ENCODE results near the gene DRD5. TPM values are rescaled to one million over a fixed set of nuclear protein-coding genes. Genes with fewer than 3 reads are reported as not detected.
"Not testable (repeated sequence)": the region's sequence is repeated elsewhere in the genome, so short reads cannot be mapped to it uniquely, and the experiment has no call there.

DRD5 gene
- total and polyA plus RNA-seq, 9 of the 15 experiments (the other 6 are each of a cell fraction or from before 2014, with no cell fraction given): not detected

DNA sequence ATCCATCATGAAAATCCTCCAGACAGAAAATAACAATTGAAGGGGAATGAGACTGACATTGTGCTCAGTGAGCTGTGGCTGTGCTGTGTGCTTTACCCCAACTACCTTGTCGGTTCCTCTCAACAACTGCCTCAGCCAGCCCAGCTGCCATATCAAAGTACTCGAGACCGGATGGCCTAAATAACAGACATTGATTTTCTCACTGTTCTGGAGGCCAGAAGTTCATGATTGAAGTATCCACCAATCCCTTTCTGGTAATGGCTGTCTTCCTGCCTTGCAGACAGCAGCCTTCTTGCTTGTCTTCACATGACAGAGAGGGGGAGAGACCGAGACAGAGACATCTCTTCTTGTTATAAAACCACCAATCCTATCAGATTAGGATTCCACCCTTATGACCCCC, 37.6 kb upstream of the DRD5 start:
- H3K4me3 ChIP-seq; H3K9me1 ChIP-seq (ENCODE audit: control insufficient read depth, insufficient read depth, low read length); ATAC-seq; H3K4me1 ChIP-seq (replicated peaks in 1 of 2; ENCODE audit: control insufficient read depth in 2 of 2, insufficient read depth in 2 of 2, low read length in 2 of 2); H3K27ac ChIP-seq (ENCODE audit: extremely low read depth, low read depth, low read length); H3K79me2 ChIP-seq (ENCODE audit: control insufficient read depth, insufficient read depth, low read length); H3K4me2 ChIP-seq (ENCODE audit: insufficient read depth, low read length); H3K27me3 ChIP-seq (ENCODE audit: control insufficient read depth in 2 of 2, insufficient read depth in 2 of 2, low read length in 2 of 2); H2AFZ ChIP-seq (ENCODE audit: low read depth, low read length); H3K9me3 ChIP-seq (replicated peaks; ENCODE audit: control insufficient read depth, insufficient read depth, low read depth, low read length); H3K36me3 ChIP-seq (ENCODE audit: control insufficient read depth, insufficient read depth, low read length); FAIRE-seq; BruUV-seq (replicated peaks); DNase-seq (ENCODE audit: extremely low read depth in 1 of 4, low spot score in 3 of 4); in situ Hi-C loops (cut with MboI); CTCF ChIA-PET (ENCODE audit: low intra/inter-chr PET ratio); H3K9ac ChIP-seq (ENCODE audit: insufficient read depth in 1 of 2, low read depth in 2 of 2, low read length in 2 of 2); H4K20me1 ChIP-seq (replicated peaks; ENCODE audit: control insufficient read depth, insufficient read depth, low read length); intact Hi-C loops (cut with micrococcal nuclease): not testable (repeated sequence)
- WGBS (ENCODE audit: insufficient coverage, low coverage, missing lambda C conversion rate): 2% methylated on average over 4 of the region's 4 CpGs
- POLR2A ChIA-PET: interaction anchor here (1.2 kb wide), 1 partner anchor 31 kb away, joined by 3 read pairs; no protein-coding TSS in a partner anchor

DNA sequence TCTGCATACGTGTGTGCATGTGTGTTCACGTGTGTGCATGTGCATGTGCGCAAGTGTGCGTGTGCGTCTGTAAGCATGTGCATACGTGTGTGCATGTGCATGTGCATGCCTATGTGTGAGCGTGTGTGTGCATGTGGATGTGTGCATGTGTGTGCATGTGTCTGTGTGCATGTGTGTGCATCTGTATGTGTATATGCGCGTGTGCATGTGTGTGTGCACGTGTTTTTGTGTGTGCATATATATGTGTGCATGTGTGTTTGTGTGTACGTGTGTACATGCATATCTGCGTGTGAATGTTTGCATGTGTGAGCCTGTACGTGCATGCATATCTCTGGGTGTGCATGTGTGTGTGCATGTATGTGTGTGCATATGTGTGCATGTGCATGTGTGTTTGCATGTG, 35.7 kb upstream of the DRD5 start:
- intact Hi-C loops (cut with micrococcal nuclease): no loop called here
- no peaks in the 10 kb centered on the region for H3K36me3 ChIP-seq (ENCODE audit: control insufficient read depth, insufficient read depth, low read length)
- no peaks in the 10 kb centered on the region for H4K20me1 ChIP-seq (replicated peaks; ENCODE audit: control insufficient read depth, insufficient read depth, low read length)
- FAIRE-seq (no peak), DNase-seq (ENCODE audit: extremely low read depth in 1 of 4, low spot score in 3 of 4) (no peak), ATAC-seq (no peak)
- TF ChIP-seq TAF9B (IDR thresholded peaks at IDR 0.05; ENCODE audit: partially characterized antibody) (no peak), KDM1A (IDR thresholded peaks at IDR 0.05) (peak in 1 of 2 experiments; percentile 76; a peak in 1 of 4 replicates), SAFB2 (IDR thresholded peaks at IDR 0.05; ENCODE audit: borderline replicate concordance, low read depth, low read length, severe bottlenecking) (no peak), PHF21A (IDR thresholded peaks at IDR 0.05; ENCODE audit: borderline replicate concordance, low read depth) (no peak)
- TF ChIP-seq, protein P1, sequence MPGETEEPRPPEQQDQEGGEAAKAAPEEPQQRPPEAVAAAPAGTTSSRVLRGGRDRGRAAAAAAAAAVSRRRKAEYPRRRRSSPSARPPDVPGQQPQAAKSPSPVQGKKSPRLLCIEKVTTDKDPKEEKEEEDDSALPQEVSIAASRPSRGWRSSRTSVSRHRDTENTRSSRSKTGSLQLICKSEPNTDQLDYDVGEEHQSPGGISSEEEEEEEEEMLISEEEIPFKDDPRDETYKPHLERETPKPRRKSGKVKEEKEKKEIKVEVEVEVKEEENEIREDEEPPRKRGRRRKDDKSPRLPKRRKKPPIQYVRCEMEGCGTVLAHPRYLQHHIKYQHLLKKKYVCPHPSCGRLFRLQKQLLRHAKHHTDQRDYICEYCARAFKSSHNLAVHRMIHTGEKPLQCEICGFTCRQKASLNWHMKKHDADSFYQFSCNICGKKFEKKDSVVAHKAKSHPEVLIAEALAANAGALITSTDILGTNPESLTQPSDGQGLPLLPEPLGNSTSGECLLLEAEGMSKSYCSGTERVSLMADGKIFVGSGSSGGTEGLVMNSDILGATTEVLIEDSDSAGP (CRISPR knock-in tag; IDR thresholded peaks at IDR 0.05): 0 out of 2 replicates have a peak, but pooled peaks have one; percentile 25
- TF ChIP-seq, protein P2, sequence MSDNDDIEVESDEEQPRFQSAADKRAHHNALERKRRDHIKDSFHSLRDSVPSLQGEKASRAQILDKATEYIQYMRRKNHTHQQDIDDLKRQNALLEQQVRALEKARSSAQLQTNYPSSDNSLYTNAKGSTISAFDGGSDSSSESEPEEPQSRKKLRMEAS (CRISPR knock-in tag; IDR thresholded peaks at IDR 0.05): peak; percentile 21; the same call in 1 of the 2 replicates
- TF ChIP-seq, protein P3, sequence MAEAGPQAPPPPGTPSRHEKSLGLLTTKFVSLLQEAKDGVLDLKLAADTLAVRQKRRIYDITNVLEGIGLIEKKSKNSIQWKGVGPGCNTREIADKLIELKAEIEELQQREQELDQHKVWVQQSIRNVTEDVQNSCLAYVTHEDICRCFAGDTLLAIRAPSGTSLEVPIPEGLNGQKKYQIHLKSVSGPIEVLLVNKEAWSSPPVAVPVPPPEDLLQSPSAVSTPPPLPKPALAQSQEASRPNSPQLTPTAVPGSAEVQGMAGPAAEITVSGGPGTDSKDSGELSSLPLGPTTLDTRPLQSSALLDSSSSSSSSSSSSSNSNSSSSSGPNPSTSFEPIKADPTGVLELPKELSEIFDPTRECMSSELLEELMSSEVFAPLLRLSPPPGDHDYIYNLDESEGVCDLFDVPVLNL (CRISPR knock-in tag; IDR thresholded peaks at IDR 0.05; ENCODE audit: low read depth): 0 out of 2 replicates have a peak, but pooled peaks have one; percentile 21
- 17% methylated on average over 13 of the region's 13 CpGs for WGBS (ENCODE audit: insufficient coverage, low coverage, missing lambda C conversion rate)
- H3K27me3 ChIP-seq (ENCODE audit: control insufficient read depth in 2 of 2, insufficient read depth in 2 of 2, low read length in 2 of 2): no peaks in the 10 kb centered on the region
- H3K9me1 ChIP-seq (ENCODE audit: control insufficient read depth, insufficient read depth, low read length): no peaks in the 10 kb centered on the region
- ChIA-PET CTCF (ENCODE audit: low intra/inter-chr PET ratio) (no interaction called here), POLR2A (no interaction called here)
- H2AFZ ChIP-seq (ENCODE audit: low read depth, low read length): no peak overlapping the region
- no peak overlapping the region for H3K27ac ChIP-seq (ENCODE audit: extremely low read depth, low read depth, low read length)
- in situ Hi-C loops (cut with MboI): no loop called here
- BruUV-seq (replicated peaks): no TSS peak
- no peak overlapping the region for H3K4me3 ChIP-seq
- no peak overlapping the region for H3K9ac ChIP-seq (ENCODE audit: insufficient read depth in 1 of 2, low read depth in 2 of 2, low read length in 2 of 2)
- H3K79me2 ChIP-seq (ENCODE audit: control insufficient read depth, insufficient read depth, low read length): no peaks in the 10 kb centered on the region
- no peaks in the 10 kb centered on the region; the same call in 1 of the 2 replicates for H3K9me3 ChIP-seq (replicated peaks; ENCODE audit: control insufficient read depth, insufficient read depth, low read depth, low read length)
- H3K4me1 ChIP-seq (replicated peaks in 1 of 2; ENCODE audit: control insufficient read depth in 2 of 2, insufficient read depth in 2 of 2, low read length in 2 of 2): no peaks in the 10 kb centered on the region
- no peak overlapping the region for H3K4me2 ChIP-seq (ENCODE audit: insufficient read depth, low read length)
